BE2C (cell line): ENCODE data around the gene ZNF780A. TPM values are rescaled to one million over a fixed set of nuclear protein-coding genes. Genes with fewer than 3 reads are reported as not detected.
A peak's percentile ranks its signal among the peaks of the same experiment; 100 is the strongest.

Experiments
- DNase-seq: peaks from one replicate; pipeline ENCODE4 v3.0.0-alpha.2; 2020
- H3K27me3 ChIP-seq: fragments of 250-450 bp; sonication (Bioruptor Pico); 2 replicates; pipeline ENCODE4 v1.5.1; 2020; ENCODE audit warnings: mild to moderate bottlenecking
- H3K36me3 ChIP-seq: fragments of 250-450 bp; sonication (Bioruptor Pico); 2 replicates; pipeline ENCODE4 v1.5.1; 2020; ENCODE audit warnings: mild to moderate bottlenecking
- H3K4me1 ChIP-seq: fragments of 250-450 bp; sonication (Bioruptor Pico); 2 replicates; pipeline ENCODE4 v1.5.1; 2020
- H3K4me3 ChIP-seq: 2 replicates; pipeline ENCODE4 v1.5.1; 2011; ENCODE audit warnings: low read depth, low read length
- H3K9me3 ChIP-seq: fragments of 250-450 bp; sonication (Bioruptor Pico); 2 replicates; pipeline ENCODE4 v1.5.1; 2020
- CTCF ChIP-seq: IDR thresholded peaks from 2 replicates; pipeline ENCODE4 v1.5.1; 2012; ENCODE audit warnings: mild to moderate bottlenecking, low read depth, low read length
- polyA plus RNA-seq: library from polyadenylated mRNA; unstranded; fragments of >200 nt; gene quantifications from one replicate; pipeline ENCODE4 v1.2.1, GENCODE V29; 2012; ENCODE audit warnings: low read depth, missing spikeins; ENCODE audit not compliant: insufficient read length, insufficient read depth

Gene ZNF780A
- polyA plus RNA-seq: 2.1 TPM

- peak; percentile 81 for DNase-seq
- Histone ChIP-seq H3K36me3 (no peaks in the 10 kb centered on the region; the same call in 1 of the 2 replicates), H3K9me3 (no peaks in the 10 kb centered on the region), H3K4me1 (no peaks in the 10 kb centered on the region), H3K4me3 (peak within 1 kb of the TSS; percentile 94), H3K27me3 (no peaks in the 10 kb centered on the region)
- TF ChIP-seq CTCF: no peak
Measured at GRCh38 chr19:40090241-40091204, at the start of gene ZNF780A. Gene ZNF780A, minus strand, starts transcription at chr19:40090943. Its CDS starts 6,190 bp downstream, at chr19:40084753.

GRCh38 chr19:40139533-40140287 is 49.0 kb upstream of the ZNF780A start:
- H3K4me3 ChIP-seq: no peak overlapping the region
- peak; percentile 80 for TF ChIP-seq CTCF
- no peak for DNase-seq
- H3K9me3 ChIP-seq: no peaks in the 10 kb centered on the region
- no peaks in the 10 kb centered on the region for H3K36me3 ChIP-seq
- peaks cover 11% of the 10 kb centered on the region for H3K27me3 ChIP-seq
- no peaks in the 10 kb centered on the region for H3K4me1 ChIP-seq

GRCh38 chr19:40136818-40137217 is 46.1 kb upstream of the ZNF780A start:
- TF ChIP-seq CTCF: peak; percentile 26; the same call in 1 of the 2 replicates
- no peaks in the 10 kb centered on the region for H3K4me1 ChIP-seq
- DNase-seq: no peak
- no peaks in the 10 kb centered on the region for H3K9me3 ChIP-seq
- H3K27me3 ChIP-seq: peaks cover 16% of the 10 kb centered on the region
- H3K36me3 ChIP-seq: no peaks in the 10 kb centered on the region
- H3K4me3 ChIP-seq: no peak overlapping the region

GRCh38 chr19:40134866-40135265 is 44.1 kb upstream of the ZNF780A start:
- TF ChIP-seq CTCF: no peak
- peaks cover 19% of the 10 kb centered on the region for H3K27me3 ChIP-seq
- no peaks in the 10 kb centered on the region for H3K36me3 ChIP-seq
- H3K9me3 ChIP-seq: no peaks in the 10 kb centered on the region
- no peaks in the 10 kb centered on the region for H3K4me1 ChIP-seq
- no peak for DNase-seq
- no peak overlapping the region for H3K4me3 ChIP-seq

- no peaks in the 10 kb centered on the region for H3K9me3 ChIP-seq
- DNase-seq: no peak
- no peak overlapping the region for H3K4me3 ChIP-seq
- peaks cover 22% of the 10 kb centered on the region for H3K27me3 ChIP-seq
- H3K36me3 ChIP-seq: no peaks in the 10 kb centered on the region
- H3K4me1 ChIP-seq: no peaks in the 10 kb centered on the region
- no peak for TF ChIP-seq CTCF
Measured at GRCh38 chr19:40133491-40133890, 42.7 kb upstream of the ZNF780A start.
